ENCODE results near the gene TIMM10.

DNA sequence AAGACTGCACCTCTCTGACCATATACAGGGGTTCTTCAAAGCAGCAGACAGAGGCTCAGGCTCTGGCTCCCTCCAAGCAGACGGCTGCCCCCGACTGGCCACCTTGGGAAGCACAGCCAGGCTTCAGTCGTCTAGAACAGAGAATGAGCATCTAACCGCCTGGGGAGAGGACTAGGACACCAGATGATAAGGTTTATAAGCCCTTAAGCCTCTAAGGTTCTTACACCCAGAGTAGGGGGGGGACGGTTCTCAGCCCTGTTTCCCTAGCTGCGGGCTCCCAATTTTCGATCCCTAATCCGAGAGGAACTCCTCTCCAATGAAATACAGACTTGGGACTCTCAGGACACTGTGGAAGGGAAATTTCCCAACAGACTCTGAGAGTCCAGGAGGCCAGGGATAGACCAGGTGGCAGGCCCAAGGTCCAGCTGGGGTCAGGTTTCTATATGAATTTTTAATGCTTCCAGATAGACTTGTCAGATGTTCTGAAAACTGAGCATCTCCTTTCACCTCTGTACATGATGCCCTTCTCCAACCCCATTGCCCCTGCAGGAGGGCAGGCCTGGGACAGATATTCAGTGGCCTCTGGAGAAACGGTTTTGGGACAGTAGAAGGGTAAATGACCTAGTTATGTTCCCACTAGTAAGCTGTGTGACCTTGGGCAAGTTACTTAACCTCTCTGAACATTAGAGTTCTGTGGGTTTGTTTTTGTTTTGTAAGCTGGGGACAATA is 50.0 kb downstream of the TIMM10 start:
- TF ChIP-seq EP300 (IDR thresholded peaks at IDR 0.05) (no peak), POLR2A (IDR thresholded peaks at IDR 0.05) (no peak)
- TF ChIP-seq, protein P1, sequence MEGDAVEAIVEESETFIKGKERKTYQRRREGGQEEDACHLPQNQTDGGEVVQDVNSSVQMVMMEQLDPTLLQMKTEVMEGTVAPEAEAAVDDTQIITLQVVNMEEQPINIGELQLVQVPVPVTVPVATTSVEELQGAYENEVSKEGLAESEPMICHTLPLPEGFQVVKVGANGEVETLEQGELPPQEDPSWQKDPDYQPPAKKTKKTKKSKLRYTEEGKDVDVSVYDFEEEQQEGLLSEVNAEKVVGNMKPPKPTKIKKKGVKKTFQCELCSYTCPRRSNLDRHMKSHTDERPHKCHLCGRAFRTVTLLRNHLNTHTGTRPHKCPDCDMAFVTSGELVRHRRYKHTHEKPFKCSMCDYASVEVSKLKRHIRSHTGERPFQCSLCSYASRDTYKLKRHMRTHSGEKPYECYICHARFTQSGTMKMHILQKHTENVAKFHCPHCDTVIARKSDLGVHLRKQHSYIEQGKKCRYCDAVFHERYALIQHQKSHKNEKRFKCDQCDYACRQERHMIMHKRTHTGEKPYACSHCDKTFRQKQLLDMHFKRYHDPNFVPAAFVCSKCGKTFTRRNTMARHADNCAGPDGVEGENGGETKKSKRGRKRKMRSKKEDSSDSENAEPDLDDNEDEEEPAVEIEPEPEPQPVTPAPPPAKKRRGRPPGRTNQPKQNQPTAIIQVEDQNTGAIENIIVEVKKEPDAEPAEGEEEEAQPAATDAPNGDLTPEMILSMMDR (IDR thresholded peaks at IDR 0.05) = peak in 3 of 4 experiments; percentile 54 to 75 (median 56)
